Progenitor cell of endocrine pancreas (in vitro differentiated cells): Measurements from ENCODE around the gene SERPINE1. TPM values are rescaled to one million over a fixed set of nuclear protein-coding genes. Genes with fewer than 3 reads are reported as not detected.
"Not testable (repeated sequence)": the region's sequence is repeated elsewhere in the genome, so short reads cannot be mapped to it uniquely, and the experiment has no call there.

Source experiments
- DNase-seq: peaks from one replicate; pipeline ENCODE4 v3.0.0; 2021; ENCODE audit warnings: low spot score; ENCODE audit not compliant: unreplicated experiment
- H3K27ac Mint-ChIP-seq: 2 replicates; pipeline ENCODE4 v1.8.0; 2021; ENCODE audit warnings: mild to moderate bottlenecking, moderate library complexity, mixed read lengths
- H3K27me3 Mint-ChIP-seq: 2 replicates; pipeline ENCODE4 v1.8.0; 2021; ENCODE audit warnings: mixed read lengths
- H3K36me3 Mint-ChIP-seq: 2 replicates; pipeline ENCODE4 v1.8.0; 2022; ENCODE audit warnings: mixed read lengths; ENCODE audit not compliant: insufficient read depth
- H3K4me1 Mint-ChIP-seq: 2 replicates; pipeline ENCODE4 v1.8.0; 2021; ENCODE audit warnings: low read depth, mixed read lengths
- H3K4me3 Mint-ChIP-seq: 2 replicates; pipeline ENCODE4 v1.8.0; 2021; ENCODE audit warnings: low read depth, mild to moderate bottlenecking, moderate library complexity, mixed read lengths
- H3K9me3 Mint-ChIP-seq: 2 replicates; pipeline ENCODE4 v1.8.0; 2021; ENCODE audit warnings: low read depth, mixed read lengths
- CTCF ChIP-seq: fragments of 200-600 bp; sonication (generic); IDR thresholded peaks from one replicate; pipeline ENCODE4 v1.5.0; 2021; ENCODE audit warnings: antibody characterized with exemption, mild to moderate bottlenecking; ENCODE audit not compliant: unreplicated experiment
- total RNA-seq: library from RNA; stranded (reverse); gene quantifications from 2 replicates; pipeline ENCODE4 v1.2.1, GENCODE V29; 2021

SERPINE1 gene
- total RNA-seq, 1 donor from 2014 or later: 0.14 TPM

DNA sequence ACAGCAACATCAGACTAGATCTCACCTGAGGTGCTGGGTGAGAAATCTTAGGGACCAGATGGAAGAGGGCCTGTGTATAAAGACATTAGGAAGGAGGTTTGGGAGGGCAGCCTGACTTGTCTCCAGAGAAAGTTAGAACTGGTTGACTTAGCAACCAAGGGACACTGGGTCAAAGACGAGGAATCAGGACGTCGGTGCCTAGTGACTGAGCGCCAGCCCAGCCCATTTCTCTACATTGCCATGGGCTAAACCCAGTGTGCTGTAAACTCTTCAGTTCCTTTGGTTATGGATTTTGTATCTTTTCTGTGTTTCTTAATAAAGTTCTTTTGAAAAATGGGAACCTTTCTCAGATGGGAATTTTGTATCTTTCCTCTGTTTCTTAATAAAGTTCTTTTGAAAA, 29.3 kb upstream of the SERPINE1 start:
- Mint-ChIP-seq H3K9me3 (no peaks in the 10 kb centered on the region), H3K36me3 (peaks cover 1% of the 10 kb centered on the region), H3K27me3 (peaks cover 39% of the 10 kb centered on the region), H3K4me3 (no peak overlapping the region), H3K4me1 (no peaks in the 10 kb centered on the region), H3K27ac (no peak overlapping the region)
- no peak for TF ChIP-seq CTCF
- no peak for DNase-seq

DNA sequence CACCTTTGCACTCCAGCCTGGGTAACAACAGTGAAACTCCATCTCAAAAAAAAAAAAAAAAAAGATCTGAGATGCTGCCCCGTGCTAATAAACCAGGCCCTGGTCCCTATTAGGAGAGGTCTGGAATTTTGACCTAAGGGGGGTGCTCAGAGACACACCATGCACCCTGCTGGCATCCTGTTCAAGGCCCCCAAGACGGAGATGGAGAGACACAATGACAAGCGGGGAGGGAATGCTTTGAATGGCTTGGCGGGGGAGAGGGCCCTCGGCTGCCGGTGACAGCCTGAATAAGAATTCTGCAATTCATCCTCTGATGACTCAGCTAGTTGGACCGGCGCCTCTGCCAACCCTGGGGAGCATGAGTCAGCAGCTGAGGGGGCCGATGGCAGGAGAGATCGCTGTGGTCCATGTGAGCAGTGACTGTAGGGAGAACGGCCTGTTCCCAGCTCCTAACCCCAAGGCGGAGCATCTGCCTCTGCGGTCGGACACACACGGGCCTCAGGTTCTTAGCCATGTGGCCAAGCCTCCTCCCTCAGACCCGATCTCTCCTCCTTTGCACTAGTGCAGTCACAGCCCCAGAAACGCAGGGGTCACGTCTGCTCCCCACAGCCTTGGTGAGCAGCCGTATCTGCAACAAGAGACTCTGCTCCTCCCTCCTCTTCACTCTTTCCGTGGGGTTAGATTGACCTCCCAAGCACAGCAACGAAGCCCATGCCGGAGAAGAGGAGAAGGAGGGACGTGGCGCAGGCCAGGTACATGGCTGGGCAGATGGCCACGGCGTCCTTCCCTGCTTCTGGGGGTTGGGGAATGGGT, 26.7 kb upstream of the SERPINE1 start:
- no peaks in the 10 kb centered on the region for H3K4me1 Mint-ChIP-seq
- H3K9me3 Mint-ChIP-seq: no peaks in the 10 kb centered on the region
- no peak overlapping the region for H3K27ac Mint-ChIP-seq
- peaks cover 37% of the 10 kb centered on the region for H3K27me3 Mint-ChIP-seq
- H3K4me3 Mint-ChIP-seq: no peak overlapping the region
- H3K36me3 Mint-ChIP-seq: no peaks in the 10 kb centered on the region
- no peak for DNase-seq
- TF ChIP-seq CTCF: no peak

GRCh38 chr7:101100858-101101847, 25.8 kb upstream of the SERPINE1 start:
- Mint-ChIP-seq H3K36me3 (no peaks in the 10 kb centered on the region), H3K27ac (no peak overlapping the region), H3K27me3 (peaks cover 34% of the 10 kb centered on the region), H3K4me1 (no peaks in the 10 kb centered on the region), H3K4me3 (no peak overlapping the region), H3K9me3 (no peaks in the 10 kb centered on the region)
- no peak for TF ChIP-seq CTCF
- DNase-seq: no peak

GRCh38 chr7:101102026-101102425, 24.9 kb upstream of the SERPINE1 start:
- Mint-ChIP-seq H3K9me3 (no peaks in the 10 kb centered on the region), H3K27me3 (peaks cover 30% of the 10 kb centered on the region), H3K4me1 (no peaks in the 10 kb centered on the region), H3K4me3 (no peak overlapping the region), H3K36me3 (no peaks in the 10 kb centered on the region), H3K27ac (no peak overlapping the region)
- no peak for DNase-seq
- TF ChIP-seq CTCF: no peak

GRCh38 chr7:101103701-101104100, 23.2 kb upstream of the SERPINE1 start:
- not testable (repeated sequence) for H3K4me1 Mint-ChIP-seq
- peak overlapping the region; percentile 86 for H3K27ac Mint-ChIP-seq

More at GRCh38 chr7:101103701-101104100, 23.2 kb upstream of the SERPINE1 start:
- H3K4me3 Mint-ChIP-seq, H3K9me3 Mint-ChIP-seq, DNase-seq, H3K36me3 Mint-ChIP-seq: not testable (repeated sequence)
- peaks cover 28% of the 10 kb centered on the region for H3K27me3 Mint-ChIP-seq
